Stimulated activated CD4-positive, alpha-beta T cell treated with anti-CD3 and anti-CD28 coated beads, TNF-alpha, amount 100 ng/mL, for 24 hours (primary cell): ENCODE results near the gene HPGD.
"Not testable (repeated sequence)": the region's sequence is repeated elsewhere in the genome, so short reads cannot be mapped to it uniquely, and the experiment has no call there.

Experiments used
- DNase-seq, 3 experiments: peaks; one replicate each; pipeline ENCODE4 v3.0.0-alpha.2; 2020; ENCODE audit warnings: low read depth in 3 of 3

The HPGD gene

DNA sequence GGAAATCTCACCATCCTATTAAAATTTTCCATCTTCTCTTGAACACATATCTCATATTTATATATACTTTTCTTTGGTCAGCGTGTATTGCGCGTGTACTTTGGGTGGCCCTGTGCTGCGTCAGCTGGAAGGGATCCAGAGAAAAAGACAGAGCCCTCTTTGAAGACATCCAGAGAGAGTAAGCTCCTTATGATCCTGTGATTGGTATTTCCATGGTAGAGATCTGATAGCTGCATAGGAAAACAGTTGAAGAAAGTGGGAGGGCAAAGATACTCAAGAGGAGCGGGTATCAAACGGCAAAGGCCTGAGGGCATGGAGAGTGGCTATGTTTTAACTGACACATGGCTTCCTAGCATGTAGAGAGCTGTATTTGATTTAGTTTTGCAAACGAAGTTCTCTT lies 4.4 kb upstream of the HPGD start:
- DNase-seq = no peak

DNA sequence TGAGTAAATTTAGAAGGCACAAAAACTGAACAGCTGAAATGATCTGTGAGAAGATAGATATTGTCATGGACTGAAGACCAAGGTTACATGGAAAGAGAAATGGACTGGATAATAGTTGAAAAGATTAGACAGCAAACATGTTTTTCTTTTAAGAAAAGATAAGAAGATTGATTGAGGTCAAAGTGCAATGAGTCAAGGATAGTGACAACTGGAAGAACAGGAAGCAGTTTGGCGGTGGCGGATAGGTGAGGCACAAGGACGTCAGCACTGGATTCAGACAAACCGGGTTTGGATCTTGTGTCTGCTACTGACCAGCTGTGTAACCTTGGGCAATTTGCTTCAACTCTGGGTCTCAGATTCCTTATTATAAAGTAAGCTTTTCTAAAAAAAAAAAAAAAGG lies 2.0 kb upstream of the HPGD start:
- DNase-seq = no peak

DNA sequence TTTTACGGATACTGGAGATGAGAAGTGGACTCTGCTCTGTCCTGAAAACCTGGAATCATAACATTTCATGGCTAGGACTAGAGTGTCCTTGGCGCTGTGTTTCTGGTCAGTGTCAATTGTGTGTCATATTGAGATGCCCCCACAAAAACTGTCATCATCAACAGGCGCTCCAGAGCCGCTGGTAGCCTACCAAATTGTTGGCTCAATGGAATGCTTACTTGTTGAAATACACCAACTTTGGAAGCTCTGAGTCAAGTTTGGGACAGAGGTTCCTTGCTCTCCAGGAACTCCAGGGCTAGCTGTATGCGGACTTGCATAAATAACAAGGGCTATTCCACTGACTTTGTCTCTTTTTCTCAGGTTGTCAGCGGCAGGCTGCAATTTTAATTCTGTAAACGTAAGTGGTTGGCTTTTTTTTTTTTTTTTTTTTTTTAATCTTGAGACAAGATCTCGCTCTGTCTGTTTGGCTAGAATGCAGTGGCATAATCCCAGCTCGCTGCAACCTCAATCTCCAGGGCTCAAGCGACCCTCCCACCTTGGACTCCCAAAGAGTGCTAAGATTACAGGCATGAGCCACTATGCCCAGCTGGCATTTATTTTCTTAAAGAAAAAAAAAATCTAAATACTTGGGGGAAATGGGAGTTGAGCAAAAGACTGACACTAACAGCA lies 871 bp upstream of the HPGD start:
- no peak for DNase-seq

DNA sequence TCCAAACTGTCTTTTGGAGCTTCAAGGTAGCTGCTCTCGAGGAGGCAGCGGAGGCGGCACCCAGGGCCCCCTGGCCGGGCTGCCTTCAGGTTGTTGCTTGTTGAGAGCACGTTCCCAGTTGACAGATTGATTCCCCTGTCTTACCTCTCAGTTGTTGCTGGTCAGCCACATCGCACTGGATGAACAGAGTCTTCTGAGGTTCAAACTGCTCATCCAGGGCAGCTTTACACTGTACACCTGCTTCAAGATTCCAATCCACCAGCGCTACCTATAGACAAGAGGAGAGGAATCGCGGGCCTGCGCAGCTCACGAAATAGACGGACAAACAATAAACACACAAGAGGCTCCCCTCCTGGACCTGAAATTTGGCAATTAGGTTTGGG lies 497 bp downstream of the HPGD start:
- DNase-seq = peak in 1 of 3 experiments; percentile 0

DNA sequence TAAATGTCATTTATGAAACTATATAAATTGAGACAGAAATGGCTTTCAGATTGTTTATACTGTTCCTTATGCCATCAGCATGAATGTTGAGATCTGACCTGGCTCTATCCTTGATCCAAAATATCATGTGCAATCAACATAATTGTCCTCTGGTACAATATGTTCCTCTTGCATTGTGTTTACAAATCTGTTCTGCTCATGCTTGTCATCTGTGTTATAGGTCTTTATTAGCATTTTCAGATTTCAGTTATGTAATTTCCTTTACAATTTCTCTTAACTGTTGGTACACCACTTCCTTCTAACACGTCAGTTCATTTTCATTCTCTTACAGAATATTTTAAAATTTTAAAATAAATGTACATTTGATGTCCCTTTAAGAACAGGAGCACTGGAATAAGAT lies 1.6 kb downstream of the HPGD start:
- DNase-seq = no peak

DNA sequence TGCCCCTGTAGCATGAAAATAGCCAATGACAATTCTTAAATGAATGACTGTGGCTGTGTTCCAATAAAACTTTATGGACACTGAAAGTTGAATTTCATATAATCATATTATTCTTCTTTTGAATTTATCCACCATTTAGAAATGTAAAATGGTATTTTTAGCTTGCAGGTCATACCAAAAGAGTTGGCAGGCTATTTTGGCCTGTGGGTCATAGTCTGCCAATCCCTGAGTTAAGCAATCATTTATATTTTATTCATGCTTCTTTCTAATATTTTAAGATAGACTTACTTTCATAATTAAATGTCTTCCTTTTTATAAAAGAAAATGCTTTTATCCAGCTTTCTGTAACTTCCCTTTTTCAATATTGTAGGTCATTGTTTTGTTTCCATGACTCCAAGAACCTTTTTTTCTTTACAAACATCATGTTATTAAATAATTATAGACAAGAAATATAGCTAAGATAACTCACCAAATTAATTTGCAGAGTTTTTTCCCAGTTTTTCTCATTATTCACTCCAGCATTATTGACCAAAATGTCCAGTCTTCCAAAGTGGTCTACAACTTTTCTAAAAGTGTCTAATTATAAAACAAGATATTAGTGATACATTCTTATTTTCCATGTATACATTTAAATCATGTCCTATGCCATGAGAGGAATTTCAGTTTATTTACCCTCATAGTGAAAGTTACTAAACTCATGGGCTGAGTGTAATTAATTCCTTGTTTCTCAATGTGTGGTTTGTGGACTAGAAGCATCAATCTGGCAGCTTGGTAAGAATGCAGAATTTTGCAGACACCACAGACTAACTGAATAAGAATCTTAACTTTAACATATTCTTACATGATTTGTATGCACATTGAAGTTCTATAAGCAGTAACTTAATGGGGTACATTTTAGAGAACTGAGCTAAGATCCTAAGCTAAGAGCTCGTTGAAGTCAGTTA lies 4.5 kb downstream of the HPGD start:
- no peak for DNase-seq

DNA sequence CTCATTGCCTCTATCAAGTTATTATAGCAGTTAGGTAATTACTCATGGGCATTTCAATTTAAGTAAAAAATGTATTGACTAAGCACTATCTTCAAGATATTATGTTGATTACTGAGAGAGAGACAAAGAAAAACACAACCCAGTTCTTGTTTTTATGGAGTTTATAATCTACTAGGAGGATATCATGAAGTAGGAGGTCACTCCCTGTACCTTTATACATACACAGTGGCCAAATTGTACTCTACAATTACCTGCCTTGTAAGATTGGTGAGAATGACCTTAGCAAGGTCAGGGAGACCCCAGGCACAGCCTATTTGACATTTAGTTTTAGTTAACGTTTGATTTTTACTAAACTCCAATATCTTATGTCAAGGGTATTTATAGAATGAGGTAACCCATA lies 5.5 kb downstream of the HPGD start:
- no peak for DNase-seq

DNA sequence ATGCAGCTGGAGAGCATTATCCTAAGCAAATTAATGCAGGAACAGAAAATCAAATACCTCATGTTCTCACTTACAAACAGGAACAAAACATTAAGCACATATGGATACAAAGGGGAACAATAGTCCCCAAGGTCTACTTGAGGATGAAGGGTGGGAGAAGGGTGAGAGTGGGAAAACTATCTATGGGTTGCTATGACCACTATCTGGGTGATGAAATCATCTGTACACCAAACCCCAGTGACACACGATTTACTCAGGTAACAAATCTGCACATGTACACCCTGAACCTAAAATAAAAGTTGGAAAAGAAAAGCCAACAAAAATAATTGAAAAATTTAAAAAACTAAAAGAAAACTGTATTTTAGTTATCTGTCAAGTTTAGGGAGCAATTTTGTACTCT lies 5.9 kb downstream of the HPGD start:
- no peak for DNase-seq

DNA sequence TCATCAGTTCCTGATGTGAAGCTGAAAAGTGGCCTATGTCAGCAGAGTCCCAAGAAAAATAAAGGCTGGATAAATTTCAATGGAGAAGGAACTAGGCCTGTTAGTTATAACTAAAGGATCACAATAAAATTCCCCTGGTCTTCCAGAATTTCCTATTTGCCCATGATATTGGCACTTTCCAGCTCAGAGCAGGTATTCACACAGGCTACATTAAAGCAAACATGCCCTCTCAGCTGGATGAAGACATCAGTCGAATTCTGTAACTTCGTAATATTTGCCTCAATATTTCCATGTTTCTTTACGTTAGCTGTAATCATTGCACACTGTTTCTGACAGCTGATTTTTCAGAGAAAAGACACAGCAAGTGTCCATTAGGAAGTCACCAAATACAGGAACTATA lies 9.5 kb downstream of the HPGD start:
- no peak for DNase-seq

DNA sequence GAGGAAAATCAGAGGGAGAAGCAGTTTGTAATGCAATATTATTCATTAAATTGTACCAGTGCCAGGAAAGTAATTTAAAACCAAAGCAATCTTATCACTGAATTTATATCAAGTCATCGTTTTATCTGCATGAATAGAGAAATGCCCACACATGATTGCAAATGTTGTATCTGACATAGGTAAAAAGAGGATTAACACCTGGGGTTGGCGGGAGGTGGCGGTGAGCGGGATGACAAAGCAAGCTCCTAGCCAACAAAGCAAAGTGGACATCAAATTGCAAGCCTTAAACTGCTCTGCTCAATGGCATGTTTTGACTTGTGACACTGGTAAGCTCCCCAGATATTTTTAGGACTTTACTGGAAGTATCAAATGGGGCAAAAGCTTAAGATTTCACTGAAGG lies 16.4 kb downstream of the HPGD start:
- DNase-seq = no peak

DNA sequence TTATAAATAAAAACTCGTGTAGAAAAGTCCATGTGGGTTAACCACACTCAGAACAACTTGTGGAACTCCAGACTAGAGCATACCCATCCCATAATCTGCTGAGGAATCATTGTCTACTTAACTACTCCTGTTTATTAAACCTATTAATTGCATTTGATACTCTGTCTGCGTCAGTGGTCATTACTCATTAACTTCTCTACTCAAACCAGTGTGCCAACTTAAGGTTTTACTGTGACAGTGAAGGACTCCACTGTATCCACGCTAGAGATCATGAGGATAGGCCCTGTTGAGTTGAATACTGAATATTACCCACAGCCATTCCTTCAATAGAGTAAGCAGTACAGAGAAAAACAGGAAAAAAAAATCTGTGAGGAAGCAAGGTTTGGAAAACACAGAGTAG lies 17.3 kb downstream of the HPGD start:
- no peak for DNase-seq

DNA sequence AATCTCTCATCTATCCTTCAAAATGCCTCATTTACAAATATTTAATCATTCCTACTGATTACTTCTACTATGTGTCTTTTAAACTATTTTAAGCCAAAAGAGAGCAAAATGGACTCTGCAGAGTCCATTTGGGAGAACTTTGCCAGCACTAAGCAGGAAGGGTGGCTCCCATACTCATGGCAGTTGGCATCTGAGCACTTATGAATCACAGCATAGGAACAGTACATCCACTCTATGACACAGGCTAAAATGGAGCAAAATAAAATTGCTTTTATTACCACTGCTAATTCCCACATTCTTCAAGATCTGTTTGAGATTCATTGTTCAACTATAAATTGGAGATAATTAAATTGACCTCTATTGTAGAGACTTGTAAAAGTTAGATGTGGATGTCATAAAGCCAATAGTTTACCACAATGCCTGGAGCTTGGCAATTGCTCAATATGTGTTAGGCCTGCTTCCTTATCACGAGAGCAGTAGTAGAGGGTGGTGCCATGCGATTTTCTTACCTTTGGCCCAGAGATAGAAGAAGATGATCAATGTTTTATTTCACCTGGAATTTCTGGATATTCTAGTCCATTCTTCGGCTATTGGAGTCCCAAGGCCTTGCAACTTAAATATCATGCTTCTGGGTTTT lies 19.1 kb downstream of the HPGD start:
- no peak for DNase-seq

DNA sequence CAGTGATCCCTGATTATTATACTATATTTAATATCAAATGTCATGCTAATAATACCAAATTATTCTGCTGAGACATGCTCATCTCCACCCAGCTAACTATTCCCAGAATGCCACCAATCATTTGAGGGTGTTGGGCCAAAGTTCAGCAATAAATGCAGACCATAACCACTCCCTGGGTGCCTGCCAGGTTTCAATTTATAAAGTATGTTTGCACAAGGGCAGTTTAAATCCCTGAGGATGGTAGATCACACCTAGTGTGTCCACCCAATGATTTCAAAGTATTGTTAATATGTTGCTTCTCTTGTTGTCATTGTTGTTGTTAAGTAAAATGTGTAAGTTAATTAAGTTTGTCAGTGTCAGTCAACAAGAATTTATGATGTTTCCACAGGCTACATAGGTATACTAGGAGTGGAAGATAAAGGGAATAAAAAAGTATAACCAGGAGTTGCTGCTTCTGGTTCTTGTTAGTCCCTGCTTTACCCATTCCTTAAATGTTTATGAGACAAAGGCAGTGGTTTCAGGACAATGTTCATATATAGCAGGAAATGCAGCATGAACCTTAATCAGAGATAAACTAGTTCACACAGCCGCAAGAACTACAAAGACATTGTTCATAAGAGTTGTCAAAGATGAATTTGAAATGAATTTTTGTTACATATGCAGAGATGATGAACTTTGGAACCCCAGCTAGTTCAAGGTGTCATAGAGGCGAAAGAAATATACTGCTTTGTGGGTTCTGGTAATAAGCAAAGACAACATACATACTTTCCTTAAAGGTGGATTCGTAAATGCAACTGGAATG lies 25.5 kb downstream of the HPGD start:
- DNase-seq = no peak

DNA sequence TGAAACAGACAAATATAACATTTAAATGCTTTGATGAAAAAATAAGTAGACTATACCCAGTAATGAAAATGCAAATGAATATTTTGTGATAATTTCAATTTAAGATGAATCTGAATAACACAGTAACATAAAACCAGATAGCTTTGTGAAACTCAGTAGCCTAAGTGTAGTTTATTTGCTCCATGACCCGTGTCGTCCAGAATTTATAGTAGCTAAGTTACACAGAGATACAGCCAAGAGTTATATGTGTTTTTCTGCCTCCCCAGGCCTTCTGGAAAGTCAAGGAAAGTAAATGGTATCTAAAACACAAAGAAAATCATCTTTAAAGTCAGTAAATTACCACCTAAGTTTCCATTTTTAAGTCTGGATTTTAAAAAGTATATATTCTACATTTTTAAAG lies 26.7 kb downstream of the HPGD start:
- no peak for DNase-seq

DNA sequence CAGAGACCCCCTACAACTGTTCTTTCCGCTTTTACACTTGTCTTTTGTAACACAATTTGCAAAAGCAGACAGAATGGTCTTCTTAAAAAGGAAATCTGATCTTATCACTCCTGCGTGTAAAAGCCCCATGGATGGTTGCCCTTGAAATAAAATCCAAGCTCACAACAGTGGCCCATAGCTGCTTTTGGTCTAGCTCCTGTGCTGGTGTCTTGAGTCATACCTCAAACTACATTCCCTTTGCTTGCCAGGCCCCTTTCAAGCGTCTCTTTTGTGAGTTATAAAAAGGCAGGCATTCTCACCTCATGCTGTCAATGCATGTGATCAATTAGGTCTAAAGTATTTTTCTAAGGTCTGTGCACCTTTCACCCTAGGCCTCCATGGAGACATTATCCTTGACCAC lies 27.6 kb downstream of the HPGD start:
- DNase-seq = no peak

DNA sequence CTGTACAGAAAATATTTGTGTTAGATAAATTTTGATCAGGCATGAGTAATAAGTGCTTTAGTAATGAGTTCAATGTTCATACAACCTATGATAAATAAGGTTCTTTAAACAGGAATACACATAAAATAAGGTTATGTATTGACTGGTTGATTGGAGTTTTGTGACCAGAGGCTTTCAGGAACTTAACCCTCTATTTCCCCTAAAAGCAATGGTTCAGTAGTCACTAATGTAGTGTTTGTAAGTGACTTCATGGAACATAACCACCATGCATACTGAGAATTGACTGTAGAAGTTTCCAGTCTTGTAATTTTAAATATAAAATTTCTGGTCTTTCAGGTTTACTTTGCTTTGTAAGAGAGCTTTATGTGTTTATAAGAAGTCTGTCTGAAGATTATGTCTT lies 28.1 kb downstream of the HPGD start:
- DNase-seq = no peak

DNA sequence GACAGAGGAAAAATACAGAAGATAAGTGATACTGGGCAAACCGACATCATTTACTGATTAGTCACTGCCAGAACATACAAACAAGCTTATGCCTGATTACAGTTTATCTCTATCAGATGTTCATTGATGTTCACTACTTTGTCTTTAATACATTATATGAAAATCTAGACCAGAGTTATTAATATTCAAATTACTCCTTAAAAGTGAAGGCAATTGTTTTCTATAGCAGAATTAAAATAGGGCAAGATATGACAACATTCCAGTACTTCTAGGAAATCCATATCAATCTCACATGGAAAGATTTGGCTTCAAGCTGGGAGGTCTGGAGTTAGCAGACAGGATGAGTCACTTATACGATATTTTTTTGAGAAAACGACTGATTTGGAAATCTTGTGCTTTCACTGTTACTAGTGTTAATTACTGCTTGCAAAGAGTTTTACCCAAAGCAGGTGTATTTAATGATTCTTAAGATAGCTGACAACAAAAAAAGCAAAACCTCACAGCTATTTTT lies 31.8 kb downstream of the HPGD start:
- no peak for DNase-seq

DNA sequence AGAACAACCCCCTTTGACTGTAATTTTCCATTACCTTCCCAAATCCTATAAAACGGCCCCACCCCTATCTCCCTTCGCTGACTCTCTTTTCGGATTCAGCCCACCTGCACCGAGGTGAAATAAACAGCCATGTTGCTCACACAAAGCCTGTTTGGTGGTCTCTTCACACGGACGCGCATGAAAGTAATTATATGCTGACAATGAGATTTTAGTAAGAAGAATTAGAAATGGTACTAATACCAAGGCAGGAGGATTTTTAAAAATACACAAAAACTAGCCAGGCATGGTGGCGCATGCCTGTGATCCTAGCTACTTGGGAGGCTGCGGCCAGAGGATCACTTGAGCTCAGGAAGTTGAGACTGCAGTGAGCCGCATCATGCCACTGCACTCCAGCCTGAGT lies 33.9 kb downstream of the HPGD start:
- DNase-seq = not testable (repeated sequence)

DNA sequence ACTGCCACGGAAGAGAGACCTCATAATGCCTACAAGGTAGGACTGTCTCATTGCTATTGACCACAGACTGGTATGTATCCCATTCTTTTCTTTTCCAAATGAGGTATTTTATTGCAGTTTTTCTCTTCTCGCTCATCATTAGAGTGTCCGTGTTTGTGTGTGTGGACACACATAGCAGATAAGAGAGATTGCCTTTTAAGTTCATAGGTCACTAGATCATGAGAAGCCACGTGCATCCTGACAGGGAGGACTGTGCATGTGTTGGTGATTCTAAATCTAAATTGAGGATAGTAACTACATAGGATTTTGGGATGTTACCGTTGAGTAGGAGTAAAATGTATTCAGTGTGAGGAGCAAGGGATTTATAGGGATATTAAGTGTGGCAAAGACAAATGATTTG lies 37.3 kb downstream of the HPGD start:
- no peak for DNase-seq

DNA sequence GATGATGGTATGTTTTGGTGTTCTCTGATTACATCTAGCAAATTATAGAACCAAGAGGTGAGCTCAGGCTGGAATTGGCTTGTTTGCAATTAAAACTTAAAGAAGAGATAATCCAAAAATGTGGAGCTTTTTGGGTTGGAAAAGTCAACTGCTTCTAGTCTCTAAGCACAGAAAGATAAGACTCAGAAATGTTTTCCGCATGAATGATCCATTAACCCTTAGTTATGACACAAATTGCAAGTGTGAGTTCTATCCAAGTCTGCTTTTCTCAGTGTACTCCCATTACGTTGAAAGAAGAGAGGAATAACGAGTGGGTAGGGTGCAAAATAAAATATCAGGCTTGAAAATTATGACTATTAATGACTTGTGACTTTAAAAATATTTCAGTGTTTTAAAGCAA lies 38.5 kb downstream of the HPGD start:
- no peak for DNase-seq

DNA sequence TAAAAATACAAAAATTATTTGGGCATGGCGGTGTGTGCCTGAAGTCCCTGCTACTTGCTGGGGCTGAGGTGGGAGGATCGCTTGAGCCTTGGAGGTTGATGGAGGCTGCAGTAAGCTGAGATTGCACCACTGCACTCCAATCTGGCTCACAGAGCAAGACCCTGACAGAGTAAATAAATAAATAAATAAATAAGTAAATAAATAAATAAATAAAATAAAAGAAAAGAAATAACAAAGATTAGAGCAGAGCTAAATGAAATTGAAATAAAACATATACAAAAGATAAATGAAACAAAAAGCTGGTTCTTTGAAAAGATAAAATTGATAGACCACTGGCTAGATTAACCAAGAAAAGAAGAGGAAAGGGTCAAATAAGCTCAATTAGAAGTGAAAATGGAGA lies 43.1 kb downstream of the HPGD start:
- DNase-seq = no peak

DNA sequence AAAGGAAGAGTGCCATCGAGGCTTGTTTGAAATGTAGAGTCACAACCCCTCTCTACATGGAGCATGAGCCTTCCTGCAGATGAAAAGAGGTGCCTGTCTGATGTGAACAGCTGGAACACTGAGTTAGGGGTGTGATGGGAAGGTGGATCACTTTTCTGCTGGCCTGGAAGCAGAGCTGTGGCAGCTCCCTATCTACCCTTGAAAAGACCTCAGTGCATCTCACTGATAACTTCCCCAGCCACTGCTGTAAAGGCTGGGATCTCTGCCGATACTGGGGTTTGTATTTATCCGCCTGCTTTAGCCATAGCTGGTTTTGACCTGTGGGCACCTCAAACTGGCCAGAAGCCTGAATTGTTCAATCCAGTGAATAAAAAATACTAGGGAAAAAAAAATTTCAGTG lies 46.8 kb downstream of the HPGD start:
- no peak for DNase-seq
